H1 (cell line): ENCODE results near the gene GALNT2. TPM values are rescaled to one million over a fixed set of nuclear protein-coding genes. Genes with fewer than 3 reads are reported as not detected.

ENCODE experiments used
- GTF2F1 ChIP-seq: IDR thresholded peaks from 2 replicates; pipeline ENCODE4 v1.6.1; 2012; ENCODE audit warnings: low read depth, low read length, improper control_type of control experiment, borderline replicate concordance
- JUND ChIP-seq: IDR thresholded peaks from 2 replicates; pipeline ENCODE4 v1.6.1; 2011; ENCODE audit warnings: mild to moderate bottlenecking, improper control_type of control experiment, low read length
- PHF8 ChIP-seq: fragments of 200-600 bp; sonication (generic); conservative IDR thresholded peaks from 2 replicates; pipeline ENCODE4 v1.7.1; 2012; ENCODE audit warnings: low read depth, mild to moderate bottlenecking, inconsistent platforms, low read length, moderate library complexity
- RAD21 ChIP-seq, 2 experiments: IDR thresholded peaks in 1 of 2; conservative IDR thresholded peaks in 1 of 2; 2 replicates each; pipeline ENCODE4 v1.6.1; 2011; ENCODE audit warnings: low read depth in 2 of 2, low read length in 2 of 2, improper control_type of control experiment in 1 of 2, inconsistent platforms in 1 of 2, mild to moderate bottlenecking in 1 of 2, moderate library complexity in 1 of 2
- RBBP5 ChIP-seq: IDR thresholded peaks from 2 replicates; pipeline ENCODE4 v1.7.1; 2012; ENCODE audit warnings: low read depth, mild to moderate bottlenecking, inconsistent platforms, low read length, moderate library complexity, borderline replicate concordance
- TCF12 ChIP-seq: IDR thresholded peaks from 2 replicates; pipeline ENCODE4 v1.6.1; 2011; ENCODE audit warnings: low read depth, mild to moderate bottlenecking, low read length
- polyA plus RNA-seq, 7 experiments: library from polyadenylated mRNA; depleted of rRNA in 3 of 7; stranded (reverse) in 5 of 7; unstranded in 2 of 7; fragments of >200 nt in 5 of 7; fragments of 200-250 nt in 2 of 7; gene quantifications; 1 replicate in 5 of 7; 2 replicates in 1 of 7; 4 replicates in 1 of 7; pipeline versions ENCODE4 v1.2.1 to v1.2.3, GENCODE V29; 2011 to 2013; ENCODE audit warnings: missing spikeins in 2 of 7, mixed read lengths in 2 of 7
- total RNA-seq: library from RNA; stranded (reverse); fragmentation: NEBNext Ultra II Directional; extraction: Animal tissue kit (Norgen Biotek cat#: 25700); gene quantifications from 2 replicates; pipeline ENCODE4 v1.2.1, GENCODE V29; 2021

Gene GALNT2
- total and polyA plus RNA-seq, 2 of the 8 experiments (the other 6 are each of a cell fraction or from before 2014, with no cell fraction given), result 34.5 to 75.3 TPM

- TF ChIP-seq PHF8, result no peak
- TF ChIP-seq TCF12, result no peak
- no peak for TF ChIP-seq JUND
- no peak for TF ChIP-seq GTF2F1
- TF ChIP-seq RBBP5, result no peak
- no peak for TF ChIP-seq RAD21 (IDR thresholded peaks at IDR 0.05 in 1 of 2, conservative IDR thresholded peaks at IDR 0.05 in 1 of 2; ENCODE audit: low read depth in 2 of 2, low read length in 2 of 2)
- TF ChIP-seq, all 59 proteins: peak for 0
Observed at GRCh38 chr1:230173187-230173975, 106.3 kb downstream of the GALNT2 start (continued).
